Activated CD4-positive, alpha-beta memory T cell treated with anti-CD3 and anti-CD28 coated beads, Interleukin-2, amount 10 ng/mL, durations not matched to agents 7 days and 5 days (primary cell): ENCODE measurements around the gene GPR142. TPM values are rescaled to one million over a fixed set of nuclear protein-coding genes. Genes with fewer than 3 reads are reported as not detected.

Source experiments
- CTCF ChIA-PET: fragments of 350-600 bp; sonication (Branson Sonifier 250); formaldehyde crosslinking; loops from one replicate; lab custom pipeline; 2021; ENCODE audit warnings: antibody characterized with exemption, inconsistent platforms; lab: Charles Lee
- POLR2A ChIA-PET: fragments of 350-600 bp; sonication (Branson Sonifier 250); formaldehyde crosslinking; loops from one replicate; lab custom pipeline; 2021; ENCODE audit warnings: antibody characterized with exemption; lab: Charles Lee
- DNase-seq: peaks from one replicate; pipeline ENCODE4 v3.0.0-alpha.2; 2020
- H3K27ac Mint-ChIP-seq: one replicate; pipeline ENCODE4 v1.8.0; 2021; ENCODE audit warnings: mild to moderate bottlenecking, mixed read lengths
- H3K27me3 Mint-ChIP-seq: one replicate; pipeline ENCODE4 v1.8.0; 2021; ENCODE audit warnings: mixed read lengths
- H3K36me3 Mint-ChIP-seq: one replicate; pipeline ENCODE4 v1.8.0; 2021; ENCODE audit warnings: low read depth, mixed read lengths
- H3K4me1 Mint-ChIP-seq: one replicate; pipeline ENCODE4 v1.8.0; 2021; ENCODE audit warnings: mixed read lengths
- H3K4me3 Mint-ChIP-seq: one replicate; pipeline ENCODE4 v1.8.0; 2021; ENCODE audit warnings: mild to moderate bottlenecking, mixed read lengths
- H3K9me3 Mint-ChIP-seq: one replicate; pipeline ENCODE4 v1.8.0; 2021; ENCODE audit warnings: mixed read lengths
- total RNA-seq, 2 experiments: library from RNA; stranded (reverse); gene quantifications; one replicate each; pipeline ENCODE4 v1.2.3, GENCODE V29; 2021

Gene GPR142
- total RNA-seq, 2 experiments from 2014 or later = 0.15 TPM; not detected in 1

DNA sequence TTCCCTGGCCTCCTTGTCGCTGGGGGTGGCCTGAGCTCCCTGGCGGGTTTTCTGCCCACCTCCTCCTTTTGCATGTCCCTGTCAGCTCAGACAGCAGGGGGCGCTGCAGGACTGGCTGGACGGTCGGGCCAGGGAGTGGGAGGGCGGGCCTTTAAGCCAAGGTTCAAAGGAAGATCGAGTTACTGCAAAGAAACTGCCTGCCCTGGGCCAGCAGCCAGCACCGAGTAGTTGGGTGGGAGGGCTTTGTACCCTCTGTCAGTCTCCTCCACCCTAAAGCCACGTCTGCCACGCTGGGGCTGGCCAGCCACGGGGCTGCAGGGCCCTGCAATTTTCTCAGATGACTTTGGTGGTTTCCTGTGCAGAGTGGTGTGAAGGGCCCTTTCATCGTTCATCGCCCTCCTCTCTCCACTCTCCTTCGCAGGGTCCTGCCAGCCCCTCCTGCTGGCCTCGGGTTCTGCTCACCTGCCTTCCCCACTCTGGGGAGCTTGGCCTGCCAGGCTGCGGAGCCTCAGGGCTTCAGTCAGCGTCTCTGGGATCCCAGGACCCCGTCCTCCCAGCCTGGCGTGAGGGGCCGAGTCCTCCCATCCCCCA lies 12.3 kb downstream of the GPR142 start:
- Mint-ChIP-seq H3K9me3 (no peaks in the 10 kb centered on the region), H3K4me3 (no peak overlapping the region), H3K4me1 (peaks cover 9% of the 10 kb centered on the region), H3K27me3 (peaks cover 12% of the 10 kb centered on the region), H3K36me3 (no peaks in the 10 kb centered on the region), H3K27ac (no peak overlapping the region)
- ChIA-PET POLR2A (interaction anchor here (0.8 to 1.6 kb wide), 6 partner anchors 9 to 111 kb away, joined by 3 to 10 read pairs (median 4); no protein-coding TSS in a partner anchor), CTCF (interaction anchor here (0.6 to 8.5 kb wide), 31 partner anchors 9 to 356 kb away, joined by 3 to 128 read pairs (median 5); partner anchors contain the start of genes BTBD17, CD300A, CD300LD and GPR142)
- peak; percentile 93 for DNase-seq

DNA sequence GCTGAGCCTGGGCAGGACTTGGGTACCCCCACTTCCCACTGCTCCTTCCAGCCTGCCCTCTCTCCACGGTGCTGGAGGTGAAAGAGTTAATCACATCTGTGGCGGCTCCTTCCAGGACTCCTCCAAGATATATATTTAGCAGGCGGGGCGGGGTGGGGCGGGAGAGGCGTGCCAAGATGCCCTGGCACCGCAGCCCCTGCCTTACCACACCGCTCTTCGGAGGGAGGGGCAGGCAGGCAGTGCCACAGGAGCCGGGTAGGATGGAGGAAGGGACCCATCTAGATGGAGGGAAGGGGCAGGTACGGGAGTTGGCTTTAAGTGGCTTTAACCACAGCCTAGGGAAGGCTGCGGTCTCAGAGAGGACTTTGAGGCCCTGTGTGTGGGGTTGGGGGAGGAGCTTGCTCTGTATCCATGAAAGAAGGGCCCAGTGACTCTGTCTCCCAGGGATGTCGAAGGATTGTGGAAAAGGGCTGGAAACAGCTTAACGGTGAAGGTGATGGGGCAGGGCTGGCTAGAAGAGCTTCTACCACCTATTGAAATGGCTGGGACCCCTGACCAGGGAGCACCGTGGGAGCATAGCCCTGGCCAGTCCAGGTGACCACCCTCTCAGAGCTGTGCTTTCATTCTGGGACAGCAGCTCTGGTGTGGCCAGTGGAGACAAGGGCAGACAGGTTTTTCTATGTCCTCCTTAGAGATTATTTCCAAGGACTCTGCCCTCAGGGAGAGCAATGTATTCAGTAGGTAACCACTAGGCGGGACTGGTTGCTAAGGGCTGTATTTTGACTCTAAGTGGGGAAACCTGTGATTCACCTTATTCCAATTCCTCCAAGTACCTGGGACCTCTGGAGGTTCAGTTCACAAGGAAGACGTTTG lies 13.0 kb downstream of the GPR142 start:
- no peak for DNase-seq
- ChIA-PET CTCF (interaction anchor here (0.8 to 8.5 kb wide), 11 partner anchors 10 to 223 kb away, joined by 3 to 128 read pairs (median 7); partner anchors contain the start of genes CD300A and GPR142), POLR2A (interaction anchor here (1.1 to 1.6 kb wide), 3 partner anchors 10 to 58 kb away, joined by 3 to 10 read pairs (median 4); no protein-coding TSS in a partner anchor)
- Mint-ChIP-seq H3K4me1 (peaks cover 9% of the 10 kb centered on the region), H3K9me3 (no peaks in the 10 kb centered on the region), H3K27me3 (peaks cover 12% of the 10 kb centered on the region), H3K4me3 (no peak overlapping the region), H3K27ac (no peak overlapping the region), H3K36me3 (no peaks in the 10 kb centered on the region)

DNA sequence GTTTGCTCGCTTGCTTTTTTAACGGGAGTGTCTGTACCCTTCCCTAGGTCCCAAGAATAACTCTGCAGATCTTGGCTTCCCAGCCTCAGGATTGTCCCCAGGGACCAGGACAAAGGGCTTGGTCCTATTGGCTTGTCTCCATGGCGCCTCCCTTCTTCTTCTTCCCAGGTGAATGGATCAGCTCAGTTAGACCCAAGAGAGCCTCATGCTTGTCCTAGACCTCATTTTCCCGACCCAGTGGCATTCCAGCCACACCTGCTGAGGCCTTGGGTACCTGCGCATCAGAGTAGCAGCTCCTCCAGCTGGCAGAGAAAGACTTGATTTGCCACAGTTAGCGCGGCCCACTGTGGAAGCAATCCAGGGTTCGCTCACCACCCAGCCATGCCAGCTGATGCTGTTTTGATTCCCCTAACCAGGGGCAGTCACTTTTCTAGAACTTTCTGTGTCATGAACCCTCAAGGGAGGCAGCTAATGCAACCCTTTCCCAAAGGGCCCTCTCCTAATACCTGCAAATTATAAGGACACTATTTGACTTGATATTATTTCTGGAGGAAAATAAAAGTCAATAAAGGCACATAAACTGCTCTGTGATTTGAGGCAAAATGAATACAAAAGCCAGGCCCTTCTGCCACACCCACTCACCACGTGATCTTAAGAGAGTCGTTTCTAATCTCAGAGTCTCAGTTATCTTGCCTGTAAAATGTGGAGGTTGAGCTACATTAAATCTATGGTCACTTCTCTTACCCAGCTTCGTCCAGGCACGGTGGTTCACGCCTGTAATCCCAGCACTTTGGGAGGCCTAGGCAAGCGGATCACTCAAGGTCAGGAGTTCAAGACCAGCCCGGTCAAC lies 13.9 kb downstream of the GPR142 start:
- Mint-ChIP-seq H3K36me3 (no peaks in the 10 kb centered on the region), H3K27ac (no peak overlapping the region), H3K4me1 (peaks cover 9% of the 10 kb centered on the region), H3K9me3 (no peaks in the 10 kb centered on the region), H3K27me3 (peaks cover 12% of the 10 kb centered on the region), H3K4me3 (no peak overlapping the region)
- DNase-seq = no peak
- POLR2A ChIA-PET = no interaction called here
- CTCF ChIA-PET = interaction anchor here (0.6 to 8.5 kb wide), 7 partner anchors 12 to 222 kb away, joined by 3 to 128 read pairs (median 29); partner anchors contain the start of gene GPR142

DNA sequence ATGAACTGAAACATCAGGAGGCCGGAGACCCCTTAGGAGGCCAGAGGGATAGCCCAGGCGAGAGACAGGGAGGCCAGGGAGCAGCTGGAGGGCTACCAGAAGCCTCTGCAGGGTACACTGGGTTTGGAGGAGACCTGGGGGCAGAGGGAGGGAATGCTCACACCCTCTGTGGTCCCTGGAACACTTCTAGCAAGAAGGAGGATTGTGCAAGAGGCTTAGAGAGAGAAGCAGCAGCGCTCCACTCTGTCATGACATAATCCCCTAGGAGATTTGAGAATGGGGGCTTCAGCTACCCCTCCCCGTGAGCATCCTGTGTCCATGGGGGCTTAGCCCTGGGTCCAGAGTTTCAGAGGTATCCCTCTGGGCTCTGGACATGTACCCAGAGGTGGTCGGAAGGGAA lies 15.8 kb downstream of the GPR142 start:
- Mint-ChIP-seq H3K4me3 (no peak overlapping the region), H3K36me3 (no peaks in the 10 kb centered on the region), H3K4me1 (peaks cover 9% of the 10 kb centered on the region), H3K9me3 (no peaks in the 10 kb centered on the region), H3K27ac (no peak overlapping the region), H3K27me3 (peaks cover 5% of the 10 kb centered on the region)
- CTCF ChIA-PET = interaction anchor here (8.5 kb wide), 1 partner anchor 73 kb away, joined by 128 read pairs; no protein-coding TSS in a partner anchor
- DNase-seq = no peak
- POLR2A ChIA-PET = no interaction called here

DNA sequence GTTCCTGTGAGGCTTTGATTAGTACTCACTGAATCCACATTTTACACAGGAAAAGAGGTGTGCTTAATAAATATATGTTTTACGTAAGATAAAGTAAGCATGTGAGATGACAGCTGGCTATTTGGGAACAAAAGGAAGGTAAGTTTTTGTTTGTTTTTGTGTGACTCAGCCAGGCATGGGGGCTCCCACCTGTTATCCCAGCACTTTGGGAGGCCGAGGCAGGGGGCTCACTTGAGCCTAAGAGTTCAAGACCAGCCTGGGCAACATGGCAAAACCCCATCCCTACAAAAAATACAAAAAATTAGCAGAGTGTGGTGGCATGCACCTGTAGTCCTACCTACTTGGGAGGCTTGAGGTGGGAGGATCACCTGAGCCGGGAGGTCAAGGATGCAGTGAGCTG lies 17.9 kb downstream of the GPR142 start:
- H3K36me3 Mint-ChIP-seq = no peaks in the 10 kb centered on the region
- ChIA-PET POLR2A (no interaction called here), CTCF (interaction anchor here (0.8 to 1.0 kb wide), 3 partner anchors 16 to 69 kb away, joined by 3 to 7 read pairs (median 6); no protein-coding TSS in a partner anchor)
- peaks cover 5% of the 10 kb centered on the region for H3K27me3 Mint-ChIP-seq
- H3K4me1 Mint-ChIP-seq = no peaks in the 10 kb centered on the region
- H3K9me3 Mint-ChIP-seq = no peaks in the 10 kb centered on the region
- no peak for DNase-seq
- no peak overlapping the region for H3K27ac Mint-ChIP-seq
- H3K4me3 Mint-ChIP-seq = no peak overlapping the region

DNA sequence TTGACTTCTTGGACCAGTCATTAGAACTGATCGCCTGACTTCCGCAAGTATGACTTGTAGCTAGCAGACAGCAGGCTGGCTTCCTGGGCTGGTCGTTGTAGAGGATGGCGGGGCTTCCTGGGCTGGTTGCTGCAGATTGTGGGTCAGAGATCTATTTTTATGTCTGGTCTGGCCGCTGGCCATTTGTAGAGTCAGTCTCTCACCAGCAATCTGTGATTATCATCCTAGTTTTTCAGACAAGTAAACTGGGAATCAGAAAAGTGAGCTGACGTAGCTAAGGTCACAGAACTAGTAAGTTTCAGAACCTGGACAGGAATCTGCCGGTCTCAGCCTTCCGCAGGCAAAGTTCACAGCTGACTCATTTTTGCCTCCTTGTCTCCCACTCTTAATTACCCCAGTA lies 19.1 kb downstream of the GPR142 start:
- H3K27me3 Mint-ChIP-seq = peaks cover 5% of the 10 kb centered on the region
- no peak for DNase-seq
- no peaks in the 10 kb centered on the region for H3K9me3 Mint-ChIP-seq
- no peak overlapping the region for H3K27ac Mint-ChIP-seq
- ChIA-PET CTCF (interaction anchor here (1.2 kb wide), 1 partner anchor 71 kb away, joined by 6 read pairs; no protein-coding TSS in a partner anchor), POLR2A (no interaction called here)
- H3K36me3 Mint-ChIP-seq = no peaks in the 10 kb centered on the region
- no peaks in the 10 kb centered on the region for H3K4me1 Mint-ChIP-seq
- no peak overlapping the region for H3K4me3 Mint-ChIP-seq

DNA sequence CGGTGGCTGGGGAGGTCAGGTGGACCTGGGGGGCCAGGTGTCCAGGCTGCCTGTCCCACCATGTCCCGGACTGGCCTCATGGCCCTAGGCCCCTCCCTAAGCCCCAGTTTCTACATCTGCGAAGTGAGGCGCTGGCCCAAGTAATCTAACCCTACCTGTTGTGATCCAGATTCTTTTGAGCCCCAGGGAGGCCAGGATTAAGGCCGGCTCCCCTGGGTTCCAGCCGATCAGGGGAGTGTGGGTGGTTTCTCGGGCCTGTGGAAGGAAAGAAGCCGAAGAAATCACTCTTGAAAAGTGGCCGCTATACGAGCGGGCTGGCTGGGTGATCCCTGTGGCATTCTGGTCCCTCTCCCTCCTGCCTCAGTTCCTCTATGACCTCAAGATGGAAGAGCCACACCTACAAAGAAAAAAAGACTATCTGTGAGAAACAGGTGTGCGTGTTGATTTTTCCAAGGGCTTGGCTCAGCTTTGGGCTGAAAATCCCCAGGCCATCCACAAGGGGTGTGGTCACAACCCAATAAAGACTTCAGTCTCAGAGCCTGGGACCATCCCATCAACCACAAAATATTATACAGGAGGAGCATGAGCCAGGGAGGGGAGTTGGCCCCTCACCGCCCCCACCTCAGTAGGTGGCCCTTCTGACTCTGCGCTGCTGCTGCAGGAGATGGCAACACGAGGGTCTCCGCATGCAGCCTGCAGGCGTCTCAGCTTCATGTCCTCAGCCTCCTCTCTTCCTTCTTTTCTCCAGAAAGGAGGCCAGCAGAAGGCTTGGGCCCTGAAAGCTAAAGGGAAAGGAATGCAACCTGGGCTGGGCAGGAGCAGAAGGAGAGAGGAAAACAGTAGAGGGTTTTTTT lies 20.3 kb downstream of the GPR142 start:
- H3K27ac Mint-ChIP-seq = no peak overlapping the region
- POLR2A ChIA-PET = no interaction called here
- H3K27me3 Mint-ChIP-seq = peaks cover 5% of the 10 kb centered on the region
- CTCF ChIA-PET = no interaction called here
- H3K4me1 Mint-ChIP-seq = peaks cover 3% of the 10 kb centered on the region
- H3K4me3 Mint-ChIP-seq = no peak overlapping the region
- H3K9me3 Mint-ChIP-seq = no peaks in the 10 kb centered on the region
- DNase-seq = no peak
- H3K36me3 Mint-ChIP-seq = no peaks in the 10 kb centered on the region

DNA sequence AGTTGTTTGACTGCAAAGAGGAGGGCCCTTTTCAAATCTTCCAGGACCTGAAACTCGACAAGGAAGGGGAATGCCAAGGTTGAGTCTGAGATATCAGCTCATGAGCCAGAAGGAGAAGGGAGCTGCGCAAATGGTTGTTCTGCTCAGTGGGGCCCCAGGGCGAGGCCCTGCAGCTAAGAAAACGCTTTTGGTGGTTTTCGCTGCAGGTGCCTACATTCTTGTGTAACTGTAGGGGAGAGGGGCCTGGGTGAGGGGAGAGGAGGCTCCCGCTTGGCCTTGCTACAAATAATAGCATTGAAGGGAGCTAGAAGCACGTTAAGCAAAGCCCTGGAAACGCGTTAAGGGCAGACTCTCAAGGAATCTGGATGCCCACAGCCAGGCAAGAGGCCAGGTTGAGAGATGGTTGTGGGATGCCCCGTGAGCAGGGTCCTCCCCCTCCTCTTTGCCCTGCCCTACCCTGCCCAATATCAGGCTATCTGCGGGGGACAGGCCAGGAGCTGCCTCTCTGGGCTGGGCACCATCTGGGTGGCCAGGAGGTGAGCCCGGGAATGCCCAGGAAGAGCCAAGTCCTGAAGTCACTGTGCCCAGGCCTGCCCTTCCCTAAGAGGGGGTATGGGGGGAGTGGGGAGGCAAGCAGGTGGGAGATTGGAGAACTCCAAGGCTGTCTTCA lies 21.9 kb downstream of the GPR142 start:
- no peak overlapping the region for H3K4me3 Mint-ChIP-seq
- CTCF ChIA-PET = no interaction called here
- no peaks in the 10 kb centered on the region for H3K36me3 Mint-ChIP-seq
- POLR2A ChIA-PET = no interaction called here
- no peak for DNase-seq
- peaks cover 3% of the 10 kb centered on the region for H3K4me1 Mint-ChIP-seq
- no peaks in the 10 kb centered on the region for H3K9me3 Mint-ChIP-seq
- peaks cover 5% of the 10 kb centered on the region for H3K27me3 Mint-ChIP-seq
- H3K27ac Mint-ChIP-seq = no peak overlapping the region

DNA sequence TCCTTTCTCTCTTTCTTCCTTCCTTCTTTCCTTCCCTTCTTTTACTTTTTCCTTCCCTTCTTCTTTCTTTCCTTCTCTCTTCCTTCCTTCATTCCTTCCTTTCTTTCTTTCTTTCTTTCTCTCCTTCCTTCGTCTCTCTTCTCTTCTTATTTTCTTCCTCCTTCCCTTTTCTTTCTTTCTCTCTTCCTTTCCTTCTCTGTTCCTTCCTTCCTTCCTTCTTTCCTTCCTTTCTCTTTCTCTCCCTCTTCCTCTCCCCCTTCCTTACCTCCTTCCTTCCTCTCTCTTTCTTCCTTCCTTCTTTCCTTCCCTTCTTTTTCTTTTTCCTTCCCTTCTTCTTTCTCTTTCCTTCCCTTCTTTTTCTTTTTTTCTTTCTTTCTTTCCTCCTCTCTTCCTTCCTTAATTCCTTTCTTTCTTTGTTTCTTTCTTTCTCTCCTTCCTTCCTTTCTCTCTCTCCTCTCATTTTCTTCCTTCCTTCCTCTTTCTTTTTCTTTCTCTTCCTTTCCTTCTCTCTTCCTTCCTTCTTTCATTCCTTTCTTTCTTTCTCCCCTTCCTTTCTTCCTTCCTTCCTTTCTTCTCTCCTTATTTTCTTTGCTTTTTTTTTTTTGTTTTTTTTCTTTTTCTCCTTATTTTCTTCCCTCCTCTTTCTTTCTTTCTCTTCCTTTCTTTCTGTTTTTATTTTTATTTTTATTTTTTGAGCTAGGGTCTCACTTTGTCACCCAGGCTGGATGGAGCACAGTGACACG lies 22.8 kb downstream of the GPR142 start:
- ChIA-PET CTCF (interaction anchor here (1.4 kb wide), 1 partner anchor 22 kb away, joined by 4 read pairs; no protein-coding TSS in a partner anchor), POLR2A (no interaction called here)
- DNase-seq = no peak
- Mint-ChIP-seq H3K9me3 (no peaks in the 10 kb centered on the region), H3K36me3 (no peaks in the 10 kb centered on the region), H3K4me3 (no peak overlapping the region), H3K27ac (no peak overlapping the region), H3K27me3 (peaks cover 2% of the 10 kb centered on the region), H3K4me1 (peaks cover 3% of the 10 kb centered on the region)

DNA sequence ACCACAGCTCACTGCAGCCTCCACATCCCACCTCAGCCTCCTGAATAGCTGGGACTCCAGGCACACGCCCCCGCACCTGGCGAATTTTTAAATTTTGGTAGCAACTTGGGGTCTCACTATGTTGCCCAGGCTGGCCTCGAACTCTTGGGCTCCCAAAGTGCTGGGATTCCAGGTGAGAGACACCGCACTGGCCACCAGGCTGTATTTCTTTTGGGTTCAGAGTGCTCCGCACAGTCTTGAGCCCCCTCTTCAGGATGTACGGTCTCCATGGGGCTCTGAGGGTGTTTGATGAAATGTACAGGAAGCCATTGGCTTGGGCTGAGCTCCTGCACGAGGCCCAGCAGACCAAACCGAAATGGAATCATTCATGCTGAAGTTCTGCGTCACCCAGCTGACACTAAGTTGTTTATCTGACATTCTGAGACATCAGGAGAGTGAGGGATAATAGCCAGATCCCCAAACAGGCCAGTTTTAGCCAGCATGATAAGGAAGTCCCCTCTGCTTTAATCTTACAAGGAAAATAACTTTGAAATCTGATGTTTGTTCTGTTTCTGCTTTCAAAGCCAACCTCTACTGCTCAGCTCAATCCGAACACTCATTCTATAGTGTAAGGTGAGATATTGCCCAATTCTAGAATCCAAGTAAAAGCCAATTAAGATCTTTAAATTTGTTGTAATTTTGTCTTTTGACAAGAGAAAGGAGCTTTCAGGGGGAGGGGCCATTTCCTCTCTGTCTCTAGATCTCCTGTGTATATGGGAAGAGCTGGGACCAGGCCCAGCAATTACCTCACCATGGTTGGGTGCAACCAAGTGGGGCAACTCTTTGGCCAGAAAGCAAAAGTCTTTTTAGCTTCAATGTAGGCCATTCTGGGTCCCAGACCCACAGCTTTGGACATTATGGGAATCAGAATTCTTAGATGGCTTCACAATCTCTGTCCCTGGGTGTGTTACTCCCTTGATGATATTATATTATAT lies 23.7 kb downstream of the GPR142 start:
- CTCF ChIA-PET = interaction anchor here (1.0 to 4.9 kb wide), 3 partner anchors 10 to 101 kb away, joined by 3 to 29 read pairs (median 4); no protein-coding TSS in a partner anchor
- H3K9me3 Mint-ChIP-seq = no peaks in the 10 kb centered on the region
- no peaks in the 10 kb centered on the region for H3K36me3 Mint-ChIP-seq
- H3K4me1 Mint-ChIP-seq = peaks cover 3% of the 10 kb centered on the region
- POLR2A ChIA-PET = no interaction called here
- H3K27ac Mint-ChIP-seq = no peak overlapping the region
- no peak for DNase-seq
- peaks cover 2% of the 10 kb centered on the region for H3K27me3 Mint-ChIP-seq
- H3K4me3 Mint-ChIP-seq = no peak overlapping the region
